Stimulated activated CD8-positive, alpha-beta memory T cell treated with anti-CD3 and anti-CD28 coated beads, Interleukin-2, amount 100 ng/mL, for 48 hours (primary cell): Measurements from ENCODE around the gene BIRC7.

ENCODE experiments used
- DNase-seq, 2 donors: peaks; one replicate each; pipeline ENCODE4 v3.0.0-alpha.2; 2020; ENCODE audit warnings: low read depth in 2 of 2

Gene BIRC7

GRCh38 chr20:63265891-63266515, 30.3 kb downstream of the BIRC7 start:
- no peak for DNase-seq

GRCh38 chr20:63267691-63268090, 32.0 kb downstream of the BIRC7 start:
- DNase-seq = no peak

DNA sequence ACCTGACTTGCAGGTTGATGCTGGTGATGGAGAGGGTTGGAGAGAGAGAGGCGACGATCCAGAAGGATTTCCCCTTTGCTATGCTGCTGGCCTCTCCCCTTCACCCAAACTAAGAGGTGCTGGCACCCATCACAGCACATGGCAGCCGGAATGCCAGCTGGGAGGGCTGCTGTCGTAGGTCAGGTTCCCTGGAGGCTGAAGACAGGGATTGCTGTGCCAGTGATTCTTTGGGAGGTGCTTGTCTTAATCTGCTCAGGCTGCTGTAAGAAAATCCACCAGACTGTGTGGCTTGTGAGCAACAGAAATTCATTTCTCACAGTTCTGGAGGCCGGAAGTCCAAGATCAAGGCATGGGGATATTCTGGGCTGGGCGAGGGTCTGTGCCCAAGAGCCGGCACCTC, 32.6 kb downstream of the BIRC7 start:
- no peak for DNase-seq

DNA sequence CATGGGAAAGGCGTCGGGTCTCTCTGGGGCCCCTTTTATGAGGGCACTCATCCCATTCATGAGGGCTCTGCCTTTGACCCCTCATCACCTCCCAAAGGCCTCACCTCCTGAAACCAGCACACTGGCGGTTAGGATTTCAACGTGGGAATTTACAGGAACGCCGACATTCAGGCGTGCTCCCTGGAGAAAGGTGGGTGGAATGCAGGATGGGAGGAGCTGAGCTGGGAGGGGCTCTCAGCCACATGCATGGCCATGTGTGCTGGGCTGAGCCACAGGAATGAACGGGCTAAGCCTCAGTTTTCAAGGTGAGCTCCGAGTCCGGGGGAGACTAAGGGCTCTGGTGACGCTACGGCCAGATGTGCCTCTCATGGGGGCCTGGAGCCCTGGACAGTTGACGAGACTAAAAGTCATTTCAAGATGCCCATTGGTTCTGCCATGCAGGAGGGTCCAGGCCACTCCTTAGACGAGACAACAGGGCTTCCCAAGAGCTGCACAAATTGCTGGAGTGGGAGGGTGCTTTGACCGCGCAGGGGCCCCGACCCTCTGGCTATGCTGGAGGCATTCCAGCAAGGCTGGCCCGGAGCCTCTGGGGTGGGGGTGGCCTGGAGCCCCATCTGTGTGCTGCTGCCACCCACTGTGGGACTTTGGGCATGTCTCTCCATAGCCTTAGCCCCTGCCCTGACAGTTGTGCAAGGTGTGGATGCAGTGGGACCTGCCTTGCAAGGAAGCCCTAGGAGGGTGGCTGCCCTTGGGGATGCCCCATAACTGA, 33.1 kb downstream of the BIRC7 start:
- no peak for DNase-seq

- no peak for DNase-seq
Observed at GRCh38 chr20:63269724-63270123, 34.0 kb downstream of the BIRC7 start.

GRCh38 chr20:63270606-63271325, 35.1 kb downstream of the BIRC7 start:
- no peak for DNase-seq

- peak; percentile 86 to 87 for DNase-seq
Observed at GRCh38 chr20:63272105-63273058, 36.7 kb downstream of the BIRC7 start, which contains the start of gene ARFGAP1. ARFGAP1 (plus strand) TSS chr20:63272813; CDS start chr20:63275581, 2,768 bp downstream.

DNA sequence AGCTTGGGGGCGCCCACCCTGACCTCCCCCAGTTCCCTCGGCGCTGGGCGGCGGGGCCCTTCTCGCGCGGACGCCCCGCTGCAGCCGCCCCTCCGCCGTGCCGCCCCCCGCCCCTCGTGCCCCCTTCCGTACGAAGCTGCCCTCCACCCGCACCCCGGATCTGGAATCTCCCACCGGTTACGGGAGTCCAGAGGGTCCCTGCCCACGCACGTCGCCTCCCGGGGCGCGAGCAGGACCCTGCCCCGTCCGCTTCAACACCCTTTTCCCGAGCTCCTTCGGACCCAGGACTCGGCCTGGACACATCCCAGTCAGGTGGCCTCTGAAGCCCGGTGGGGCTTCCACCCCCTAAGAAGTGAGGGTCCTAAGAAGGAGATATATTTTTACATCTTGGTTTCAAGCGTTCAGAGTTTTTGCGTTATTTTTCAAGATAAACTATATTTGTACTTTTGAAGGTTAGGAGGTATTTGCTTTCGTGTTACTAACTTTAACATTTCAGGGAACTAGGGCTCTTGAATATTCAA, 37.4 kb downstream of the BIRC7 start:
- DNase-seq = no peak

DNA sequence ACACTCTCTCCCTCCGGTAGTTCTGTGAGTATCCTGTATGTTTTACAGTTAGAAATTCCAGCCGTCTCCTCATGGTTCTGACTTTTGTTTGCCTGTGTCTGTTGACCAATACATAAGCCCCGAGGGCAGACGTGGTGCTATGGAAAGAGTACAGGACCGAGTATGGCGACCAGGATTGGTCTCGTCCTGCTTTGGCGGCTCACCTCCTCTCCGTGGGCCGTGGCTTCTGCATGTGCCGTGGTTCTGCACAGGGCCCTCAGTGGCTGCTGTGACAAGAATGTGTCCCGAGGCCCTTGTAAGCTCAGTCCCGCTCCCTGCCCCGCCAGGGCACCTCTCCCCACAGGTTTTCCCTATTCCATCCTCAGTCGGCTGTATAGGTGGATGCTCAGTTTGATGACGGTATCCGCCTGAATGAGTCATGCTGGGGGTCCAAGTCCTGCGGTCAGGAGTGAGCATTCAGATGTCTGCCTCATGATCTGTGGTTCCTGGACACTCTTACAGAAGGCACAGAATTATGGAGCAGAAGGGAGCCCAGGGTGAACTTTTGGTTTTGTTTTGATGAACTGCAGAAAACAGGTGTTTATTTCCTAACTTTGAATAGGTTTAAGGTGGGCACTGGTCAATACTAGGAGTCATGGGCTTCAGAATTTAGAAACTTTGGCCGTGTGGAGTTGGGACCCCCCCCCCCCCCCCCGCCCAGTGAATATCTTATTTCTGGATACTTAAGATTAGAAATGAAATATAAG, 38.1 kb downstream of the BIRC7 start:
- no peak for DNase-seq

- no peak for DNase-seq
Observed at GRCh38 chr20:63274381-63275228, 38.9 kb downstream of the BIRC7 start.

DNA sequence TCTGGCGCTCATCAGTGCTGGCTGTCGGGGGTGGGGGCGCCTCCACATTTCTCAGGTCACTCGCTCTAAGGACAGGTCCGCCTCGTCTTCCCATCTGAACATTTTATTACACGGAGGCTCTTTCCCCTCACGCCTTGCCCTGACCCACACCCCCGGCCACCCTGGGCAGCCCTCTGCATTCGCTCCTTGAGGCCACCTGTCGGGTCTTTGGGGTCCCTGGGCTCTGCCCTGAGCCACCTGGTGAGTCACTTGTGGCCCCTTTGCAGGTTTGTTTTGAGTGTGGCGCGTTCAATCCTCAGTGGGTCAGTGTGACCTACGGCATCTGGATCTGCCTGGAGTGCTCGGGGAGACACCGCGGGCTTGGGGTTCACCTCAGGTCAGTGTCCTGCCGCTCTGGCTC, 40.1 kb downstream of the BIRC7 start:
- DNase-seq = no peak

DNA sequence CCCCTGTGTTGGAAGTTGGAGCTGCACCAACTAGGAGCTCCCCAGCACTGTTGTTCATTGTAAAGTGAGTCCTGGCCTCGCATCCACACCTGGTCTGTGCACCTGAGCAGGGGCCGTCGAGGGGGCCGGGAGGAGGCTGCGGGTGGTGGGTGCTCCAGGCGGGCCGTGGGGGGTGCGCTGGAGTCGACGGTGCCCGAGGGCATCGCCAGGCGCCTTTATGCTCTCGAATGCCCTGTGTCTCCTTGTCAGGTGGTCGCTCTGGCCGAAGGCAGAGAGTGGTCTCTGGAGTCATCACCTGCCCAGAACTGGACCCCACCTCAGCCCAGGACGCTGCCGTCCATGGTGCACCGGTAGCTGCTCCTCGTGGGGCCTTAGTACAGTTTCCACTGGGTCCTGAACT, 41.3 kb downstream of the BIRC7 start:
- DNase-seq = no peak

- DNase-seq = no peak
Observed at GRCh38 chr20:63277466-63278272, 42.0 kb downstream of the BIRC7 start.

DNA sequence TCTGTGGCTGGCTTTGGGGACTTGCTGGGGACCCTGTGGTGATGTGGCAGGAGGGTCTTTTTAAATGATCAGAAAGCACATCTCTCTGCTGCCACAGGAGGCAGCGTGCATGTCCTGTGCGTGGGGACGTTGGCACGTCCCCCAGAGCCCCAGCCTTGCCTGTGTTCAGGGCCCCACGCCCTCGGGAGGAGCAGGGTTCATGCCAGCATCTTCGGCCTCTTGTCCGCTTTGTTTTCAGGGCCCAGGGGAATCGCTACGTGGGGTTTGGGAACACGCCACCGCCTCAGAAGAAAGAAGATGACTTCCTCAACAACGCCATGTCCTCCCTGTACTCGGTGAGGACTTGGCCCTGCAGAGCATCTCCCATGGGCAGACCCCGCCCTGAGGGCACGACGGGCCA, 43.0 kb downstream of the BIRC7 start:
- DNase-seq = no peak

DNA sequence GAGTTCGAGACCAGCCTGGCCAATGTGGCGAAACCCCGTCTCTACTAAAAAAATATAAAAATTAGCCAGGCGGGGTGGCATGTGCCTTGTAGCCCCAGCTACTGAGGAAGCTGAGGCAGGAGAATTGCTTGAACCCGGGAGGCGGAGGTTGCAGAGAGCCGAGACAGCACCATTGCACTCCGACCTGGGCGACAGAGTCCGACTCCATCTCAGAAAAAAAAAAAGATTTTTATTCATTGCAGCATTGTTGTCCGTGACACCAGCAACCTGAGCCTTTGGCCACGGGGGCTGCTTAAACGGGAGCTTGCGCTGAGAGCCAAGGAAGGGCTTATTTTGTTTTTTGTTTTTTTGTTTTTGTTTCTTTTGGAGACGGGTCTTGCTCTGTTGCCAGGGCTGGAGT, 44.2 kb downstream of the BIRC7 start:
- no peak for DNase-seq

DNA sequence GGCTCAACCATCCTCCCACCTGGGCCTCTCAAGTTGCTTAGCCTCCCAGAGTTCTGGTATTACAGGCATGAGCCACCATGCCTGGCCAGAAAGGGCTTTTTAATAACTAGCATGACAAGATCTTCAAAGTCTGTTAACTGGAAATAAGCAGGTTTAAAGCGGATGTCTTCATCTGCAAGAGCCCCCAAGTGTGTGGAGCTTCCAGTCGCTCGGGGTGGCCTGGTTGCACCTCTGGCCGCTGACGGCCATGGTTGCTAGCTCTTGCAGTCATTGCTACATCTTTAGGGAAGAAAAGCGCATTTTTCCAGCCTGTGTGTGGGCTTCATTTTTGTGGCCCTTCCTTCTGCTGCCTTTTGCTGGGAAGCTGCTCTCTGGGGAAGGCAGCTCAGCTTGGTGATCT, 44.7 kb downstream of the BIRC7 start:
- DNase-seq = no peak

GRCh38 chr20:63280929-63281545, 45.3 kb downstream of the BIRC7 start:
- DNase-seq = no peak
